K562 (cell line): ENCODE data around the gene PIK3CD. TPM values are rescaled to one million over a fixed set of nuclear protein-coding genes. Genes with fewer than 3 reads are reported as not detected.

ENCODE experiments used
- ATAC-seq: fragments of 200-7000 bp; cut with Tn5 transposase; 3 replicates; pipeline ENCODE4 v1.9.1; 2020; ENCODE audit warnings: moderate library complexity
- BruUV-seq: library from RNA; stranded (reverse); fragments of 400-500 nt; replicated peaks from 2 replicates; lab custom pipeline; 2021; lab: Mats Ljungman, UMichigan
- CTCF ChIA-PET: fragments of 300-600 bp; formaldehyde crosslinking; extraction: SDS; loops from one replicate; lab custom pipeline; 2021; ENCODE audit warnings: low intra/inter-chr PET ratio; lab: Yijun Ruan, JAX
- POLR2A ChIA-PET: fragments of 300-600, 350-650 bp; sonication (Branson Sonifier 250); formaldehyde crosslinking; extraction: SDS; loops from one replicate; lab custom pipeline; 2021; ENCODE audit warnings: antibody characterized with exemption, inconsistent platforms; lab: Yijun Ruan, JAX
- DNase-seq, 4 experiments: peaks; one replicate each; pipeline versions ENCODE4 v3.0.0 to v3.0.0-alpha.2; 2011 to 2018; ENCODE audit warnings: low spot score in 3 of 4, mixed read lengths in 3 of 4; ENCODE audit errors: extremely low read depth in 1 of 4
- FAIRE-seq: peaks from 2 replicates; lab custom pipeline; 2011; peaks lifted over from hg19 to GRCh38; lab: Jason Lieb, UNC
- H2AFZ ChIP-seq: 2 replicates; pipeline ENCODE4 v1.6.0; 2011; ENCODE audit warnings: low read depth, low read length, control low read depth, inconsistent platforms
- H3K27ac ChIP-seq: fragments of 200-600 bp; 3 replicates; pipeline ENCODE4 v1.8.0; 2011; ENCODE audit warnings: low read depth, mild to moderate bottlenecking, control low read depth, inconsistent platforms, low read length, moderate library complexity, mixed read lengths; ENCODE audit errors: extremely low read depth
- H3K27me3 ChIP-seq, 2 experiments: fragments of 300-600 bp in 1 of 2; 2 replicates in 1 of 2; 3 replicates in 1 of 2; pipeline versions ENCODE4 v1.6.0 to v1.8.0; 2011; ENCODE audit warnings: inconsistent platforms in 2 of 2, low read length in 2 of 2, mild to moderate bottlenecking in 1 of 2, mixed read lengths in 1 of 2, moderate library complexity in 1 of 2; ENCODE audit not compliant: control insufficient read depth in 2 of 2, insufficient read depth in 2 of 2
- H3K36me3 ChIP-seq: fragments of 300-600 bp; 3 replicates; pipeline ENCODE4 v1.8.0; 2011; ENCODE audit warnings: mild to moderate bottlenecking, low read length, inconsistent platforms; ENCODE audit not compliant: control insufficient read depth, insufficient read depth
- H3K4me1 ChIP-seq, 2 experiments: fragments of 200-600 bp in 1 of 2; replicated peaks in 1 of 2; 2 replicates in 1 of 2; 3 replicates in 1 of 2; pipeline versions ENCODE4 v1.5.1 to v1.8.0; 2011; ENCODE audit warnings: inconsistent platforms in 2 of 2, low read length in 2 of 2, mild to moderate bottlenecking in 1 of 2, mixed read lengths in 1 of 2, moderate library complexity in 1 of 2; ENCODE audit not compliant: control insufficient read depth in 2 of 2, insufficient read depth in 2 of 2
- H3K4me2 ChIP-seq: 2 replicates; pipeline ENCODE4 v1.6.1; 2011; ENCODE audit warnings: low read length, control low read depth, inconsistent platforms, mixed read lengths; ENCODE audit not compliant: insufficient read depth
- H3K4me3 ChIP-seq: fragments of 200-600 bp; sonication (generic), shearing (Covaris generic); 2 replicates; pipeline ENCODE4 v1.5.1; 2016; ENCODE audit warnings: control low read depth, inconsistent platforms
- H3K79me2 ChIP-seq: fragments of 200-600 bp; 3 replicates; pipeline ENCODE4 v1.8.0; 2011; ENCODE audit warnings: low read length, inconsistent platforms; ENCODE audit not compliant: control insufficient read depth, insufficient read depth
- H3K9ac ChIP-seq, 2 experiments: 2 replicates each; pipeline versions ENCODE4 v1.6.0 to v1.6.1; 2011; ENCODE audit warnings: low read depth in 2 of 2, low read length in 2 of 2, control low read depth in 1 of 2, inconsistent platforms in 1 of 2, mild to moderate bottlenecking in 1 of 2, mixed read lengths in 1 of 2; ENCODE audit not compliant: insufficient read depth in 1 of 2
- H3K9me1 ChIP-seq: one replicate; pipeline ENCODE4 v1.6.0; 2011; ENCODE audit warnings: inconsistent platforms, mild to moderate bottlenecking, low read length, moderate library complexity; ENCODE audit not compliant: control insufficient read depth, insufficient read depth
- H3K9me3 ChIP-seq: replicated peaks from 2 replicates; pipeline ENCODE4 v1.5.1; 2011; ENCODE audit warnings: low read depth, low read length, inconsistent platforms; ENCODE audit not compliant: control insufficient read depth, insufficient read depth
- H4K20me1 ChIP-seq: replicated peaks from 2 replicates; pipeline ENCODE4 v1.6.1; 2011; ENCODE audit warnings: low read length, inconsistent platforms, mixed read lengths; ENCODE audit not compliant: control insufficient read depth, insufficient read depth
- AFF4 ChIP-seq: sonication (generic); formaldehyde crosslinking; IDR thresholded peaks from 2 replicates; pipeline ENCODE4 v1.8.0; 2023; ENCODE audit warnings: mild to moderate bottlenecking, missing genetic modification reagents
- KLF10 ChIP-seq: fragments of 250-450 bp; sonication (Bioruptor Pico); IDR thresholded peaks from 2 replicates; pipeline ENCODE4 v1.6.1; 2021; ENCODE audit warnings: matching md5 sums
- NCOA1 ChIP-seq: fragments of 450-650 bp; IDR thresholded peaks from 2 replicates; pipeline ENCODE4 v1.6.1; 2016; ENCODE audit warnings: low read depth
- NFIC ChIP-seq: fragments of 450-650 bp; IDR thresholded peaks from 2 replicates; pipeline ENCODE4 v1.6.1; 2017; ENCODE audit warnings: mild to moderate bottlenecking, inconsistent platforms
- SREBF1 ChIP-seq: fragments of 150-350 bp; IDR thresholded peaks from 2 replicates; pipeline ENCODE4 v1.6.1; 2014; ENCODE audit warnings: antibody characterized with exemption, low read depth, low read length, borderline replicate concordance
- ZHX1 ChIP-seq: fragments of 150-350 bp; conservative IDR thresholded peaks from 2 replicates; pipeline ENCODE4 v1.6.1; 2014; ENCODE audit warnings: low read length
- WGBS: fragments of 100-300 bp; shearing (Covaris generic); methylation state at CpG from one replicate; pipeline ENCODE4 v1.1.6; 2016; ENCODE audit warnings: low coverage, mixed read lengths; ENCODE audit not compliant: insufficient coverage; ENCODE audit errors: missing lambda C conversion rate; 5-methylcytosine and 5-hydroxymethylcytosine counted together
- in situ Hi-C: fragments of 300-500 bp; cut with MboI; formaldehyde crosslinking; loops from 4 replicates; pipeline ENCODE4 v1.15.0; 2018; ENCODE audit warnings: inconsistent platforms, mixed read lengths
- intact Hi-C: fragments of 100-400 bp; cut with micrococcal nuclease; formaldehyde crosslinking; loops from 2 replicates; pipeline ENCODE4 v1.14.2; 2022
- polyA plus RNA-seq, 8 experiments: library from polyadenylated mRNA; depleted of rRNA in 4 of 8; stranded (reverse) in 5 of 8; unstranded in 3 of 8; fragments of >200 nt; fragmentation: Nextera tagmentation in 2 of 8; fragmentation: Illumina TruSeq in 1 of 8; extraction: Ambion mirVana in 2 of 8; extraction: Trizol in 1 of 8; gene quantifications; 2 replicates each; pipeline versions ENCODE4 v1.2.1 to v1.2.3, GENCODE V29; 2011 to 2014; ENCODE audit warnings: inconsistent platforms in 1 of 8, missing spikeins in 1 of 8
- total RNA-seq, 7 experiments: library from RNA; depleted of rRNA in 6 of 7; stranded (reverse); fragments of >200 nt in 6 of 7; fragmentation: Illumina TruSeq in 2 of 7; extraction: Trizol in 2 of 7; gene quantifications; 2 replicates each; pipeline versions ENCODE4 v1.2.1 to v1.2.3, GENCODE V29; 2011 to 2021; ENCODE audit warnings: low replicate concordance in 1 of 7

Gene PIK3CD
- total and polyA plus RNA-seq, 9 of the 15 experiments (the other 6 are each of a cell fraction or from before 2014, with no cell fraction given): 1.8 to 20.8 (median 7.2) TPM

GRCh38 chr1:9680828-9681227, 29.3 kb downstream of the PIK3CD start:
- in situ Hi-C loops (no loop called here), intact Hi-C loops (no loop called here)
- ChIA-PET CTCF (no interaction called here), POLR2A (no interaction called here)
- H2AFZ ChIP-seq: no peak overlapping the region
- TF ChIP-seq AFF4 (CRISPR knock-in tag) (no peak), NCOA1 (no peak), KLF10 (CRISPR knock-in tag) (no peak), ZHX1 (no peak), NFIC (0 out of 2 replicates have a peak, but pooled peaks have one; percentile 13), SREBF1 (no peak)
- DNase-seq: no peak
- H3K27ac ChIP-seq: no peak overlapping the region
- no peaks in the 10 kb centered on the region for H3K79me2 ChIP-seq
- no peak overlapping the region for H3K4me2 ChIP-seq
- no peaks in the 10 kb centered on the region for H3K27me3 ChIP-seq
- H3K4me3 ChIP-seq: no peak overlapping the region
- H3K4me1 ChIP-seq: peaks cover 0 to 15% of the 10 kb centered on the region in 2 experiments; a peak in 3 of 5 replicates
- H3K36me3 ChIP-seq: peaks cover 9% of the 10 kb centered on the region; the same call in 2 of the 3 replicates
- 90% methylated on average over 6 of the region's 6 CpGs for WGBS
- no peaks in the 10 kb centered on the region; the same call in none of the 2 replicates for H4K20me1 ChIP-seq
- BruUV-seq: no TSS peak
- H3K9me3 ChIP-seq: no peaks in the 10 kb centered on the region
- 0 out of 4 replicates have a peak overlapping the region, but pooled peaks of 1 of the 2 experiments have one; percentile 63 for H3K9ac ChIP-seq
- FAIRE-seq: no peak
- H3K9me1 ChIP-seq: no peaks in the 10 kb centered on the region
- no peak for ATAC-seq
